OCI-LY7 (cell line): ENCODE results near the gene CABYR. TPM values are rescaled to one million over a fixed set of nuclear protein-coding genes. Genes with fewer than 3 reads are reported as not detected.

Source experiments
- BruUV-seq: library from RNA; stranded (reverse); fragments of 400-500 nt; replicated peaks from 2 replicates; lab custom pipeline; 2021; lab: Mats Ljungman, UMichigan
- CTCF ChIA-PET: fragments of 300-600 bp; sonication (Branson Sonifier 250); formaldehyde crosslinking; loops from one replicate; lab custom pipeline; 2022; ENCODE audit warnings: antibody characterized with exemption; ENCODE audit not compliant: unreplicated experiment; lab: Charles Lee
- POLR2A ChIA-PET: fragments of 300-600 bp; sonication (Branson Sonifier 250); formaldehyde crosslinking; loops from one replicate; lab custom pipeline; 2022; ENCODE audit warnings: antibody characterized with exemption; lab: Charles Lee
- DNase-seq: peaks from one replicate; pipeline ENCODE4 v3.0.0-alpha.2; 2015; ENCODE audit warnings: low spot score
- H2AFZ ChIP-seq: fragments of 200-600 bp; sonication (generic), shearing (Covaris generic); 2 replicates; pipeline ENCODE4 v1.6.1; 2014; ENCODE audit warnings: mild to moderate bottlenecking, antibody characterized with exemption, low read length, moderate library complexity
- H3K27ac ChIP-seq: fragments of 200-600 bp; sonication (generic); 2 replicates; pipeline ENCODE4 v1.5.1; 2014; ENCODE audit warnings: mixed run types, low read depth, mild to moderate bottlenecking, moderate library complexity, low read length, inconsistent platforms; ENCODE audit not compliant: poor library complexity, severe bottlenecking
- H3K36me3 ChIP-seq: fragments of 200-600 bp; sonication (generic); 2 replicates; pipeline ENCODE4 v1.6.1; 2014; ENCODE audit warnings: mild to moderate bottlenecking, antibody characterized with exemption, low read length, moderate library complexity, mixed read lengths; ENCODE audit not compliant: insufficient read depth
- H3K4me1 ChIP-seq: fragments of 200-600 bp; sonication (generic); 2 replicates; pipeline ENCODE4 v1.5.1; 2014; ENCODE audit warnings: mild to moderate bottlenecking, low read length; ENCODE audit not compliant: insufficient read depth, poor library complexity, severe bottlenecking
- H3K4me2 ChIP-seq: fragments of 200-600 bp; sonication (generic); 2 replicates; pipeline ENCODE4 v1.6.1; 2014; ENCODE audit warnings: mild to moderate bottlenecking, low read length
- H3K4me3 ChIP-seq: fragments of 200-600 bp; sonication (generic); 2 replicates; pipeline ENCODE4 v1.5.1; 2014; ENCODE audit warnings: mild to moderate bottlenecking, low read depth, low read length; ENCODE audit not compliant: poor library complexity, severe bottlenecking
- H3K79me2 ChIP-seq: fragments of 200-600 bp; sonication (generic); 2 replicates; pipeline ENCODE4 v1.6.1; 2016; ENCODE audit warnings: low read depth, mild to moderate bottlenecking, low read length, moderate library complexity, mixed read lengths; ENCODE audit not compliant: insufficient read depth
- H3K9me2 ChIP-seq: fragments of 200-600 bp; sonication (generic); 2 replicates; pipeline ENCODE4 v1.6.1; 2016; ENCODE audit warnings: mild to moderate bottlenecking, low read length, mixed read lengths; ENCODE audit not compliant: insufficient read depth
- H3K9me3 ChIP-seq: fragments of 200-600 bp; sonication (generic); 2 replicates; pipeline ENCODE4 v1.6.1; 2014; ENCODE audit warnings: mild to moderate bottlenecking, mixed run types, low read length, mixed read lengths
- H4K20me1 ChIP-seq: fragments of 200-600 bp; sonication (generic); 2 replicates; pipeline ENCODE4 v1.6.1; 2014; ENCODE audit warnings: mild to moderate bottlenecking, antibody characterized with exemption, low read length, moderate library complexity, mixed read lengths; ENCODE audit not compliant: insufficient read depth
- CTCF ChIP-seq: fragments of 200-600 bp; sonication (generic); conservative IDR thresholded peaks from 2 replicates; pipeline ENCODE4 v1.5.1; 2014; ENCODE audit warnings: mild to moderate bottlenecking, antibody characterized with exemption, low read length, moderate library complexity, mixed read lengths
- EZH2phosphoT487 ChIP-seq: fragments of 200-600 bp; sonication (generic); IDR thresholded peaks from 2 replicates; pipeline ENCODE4 v1.6.1; 2018; ENCODE audit warnings: low read depth, borderline replicate concordance, mild to moderate bottlenecking, mixed run types, antibody characterized with exemption, low read length, moderate library complexity, mixed read lengths
- intact Hi-C: fragments of 100-400 bp; cut with micrococcal nuclease; formaldehyde crosslinking; loops from one replicate; pipeline ENCODE4 v1.10.0; 2022; ENCODE audit not compliant: unreplicated experiment
- total RNA-seq, 2 experiments: library from RNA; depleted of rRNA in 1 of 2; stranded (reverse); fragments of >200 nt in 1 of 2; shearing (Covaris generic) in 1 of 2; gene quantifications; 2 replicates each; pipeline ENCODE4 v1.2.3, GENCODE V29; 2014 to 2022

Gene CABYR
- total RNA-seq, 2 experiments from 2014 or later: not detected

GRCh38 chr18:24130494-24130893, 8.4 kb upstream of the CABYR start:
- Histone ChIP-seq H3K4me2 (no peak overlapping the region), H3K4me1 (no peaks in the 10 kb centered on the region), H3K79me2 (no peaks in the 10 kb centered on the region), H3K9me3 (no peaks in the 10 kb centered on the region), H2AFZ (no peak overlapping the region), H4K20me1 (no peaks in the 10 kb centered on the region), H3K36me3 (peaks cover 36% of the 10 kb centered on the region), H3K27ac (no peak overlapping the region), H3K4me3 (no peak overlapping the region), H3K9me2 (no peaks in the 10 kb centered on the region)
- TF ChIP-seq EZH2phosphoT487 (no peak), CTCF (no peak)
- intact Hi-C loops: no loop called here
- BruUV-seq: no TSS peak
- no peak for DNase-seq
- POLR2A ChIA-PET: no interaction called here
- CTCF ChIA-PET: no interaction called here

GRCh38 chr18:24136967-24137373, 1.9 kb upstream of the CABYR start:
- no peak for DNase-seq

More at GRCh38 chr18:24136967-24137373, 1.9 kb upstream of the CABYR start:
- H3K36me3 ChIP-seq: peaks cover 16% of the 10 kb centered on the region
- POLR2A ChIA-PET: interaction anchor here (0.6 to 1.0 kb wide), 2 partner anchors 17 to 1164 kb away, joined by 3 read pairs; no protein-coding TSS in a partner anchor
- CTCF ChIA-PET: no interaction called here
- no peaks in the 10 kb centered on the region for H3K9me2 ChIP-seq
- no peaks in the 10 kb centered on the region for H3K79me2 ChIP-seq
- no peaks in the 10 kb centered on the region for H4K20me1 ChIP-seq
- H3K4me3 ChIP-seq: no peak overlapping the region
- no peak overlapping the region for H2AFZ ChIP-seq
- H3K4me1 ChIP-seq: peaks cover 4% of the 10 kb centered on the region
- intact Hi-C loops: no loop called here
- no peak overlapping the region for H3K4me2 ChIP-seq
- TF ChIP-seq CTCF: no peak
- TF ChIP-seq EZH2phosphoT487: no peak
- no peaks in the 10 kb centered on the region for H3K9me3 ChIP-seq
- no TSS peak for BruUV-seq
- no peak overlapping the region for H3K27ac ChIP-seq
